Activated CD4-positive, alpha-beta T cell treated with anti-CD3 and anti-CD28 coated beads, Interleukin-2, amount 10 ng/mL, durations not matched to agents 24 days and 14 days (primary cell): Measurements from ENCODE around the gene ALDH3A1. TPM values are rescaled to one million over a fixed set of nuclear protein-coding genes. Genes with fewer than 3 reads are reported as not detected.

Experiments used
- DNase-seq: peaks from one replicate; pipeline ENCODE4 v3.0.0; 2022
- H3K27ac Mint-ChIP-seq: one replicate; pipeline ENCODE4 v1.8.0; 2022; ENCODE audit warnings: mild to moderate bottlenecking, mixed read lengths
- H3K27me3 Mint-ChIP-seq: one replicate; pipeline ENCODE4 v1.8.0; 2022; ENCODE audit warnings: mixed read lengths
- H3K36me3 Mint-ChIP-seq: one replicate; pipeline ENCODE4 v1.8.0; 2022; ENCODE audit warnings: low read depth, mild to moderate bottlenecking, mixed read lengths
- H3K4me1 Mint-ChIP-seq: one replicate; pipeline ENCODE4 v1.8.0; 2021; ENCODE audit warnings: mixed read lengths
- H3K4me3 Mint-ChIP-seq: one replicate; pipeline ENCODE4 v1.8.0; 2022; ENCODE audit warnings: mild to moderate bottlenecking, moderate library complexity, mixed read lengths
- H3K9me3 Mint-ChIP-seq: one replicate; pipeline ENCODE4 v1.8.0; 2021; ENCODE audit warnings: mixed read lengths
- intact Hi-C: fragments of 100-400 bp; cut with micrococcal nuclease; formaldehyde crosslinking; loops from one replicate; pipeline ENCODE4 v1.15.1; 2023
- total RNA-seq: library from RNA; stranded (reverse); gene quantifications from 2 replicates; pipeline ENCODE4 v1.2.3, GENCODE V29; 2022

Gene ALDH3A1
- total RNA-seq, 1 donor from 2014 or later = not detected

DNA sequence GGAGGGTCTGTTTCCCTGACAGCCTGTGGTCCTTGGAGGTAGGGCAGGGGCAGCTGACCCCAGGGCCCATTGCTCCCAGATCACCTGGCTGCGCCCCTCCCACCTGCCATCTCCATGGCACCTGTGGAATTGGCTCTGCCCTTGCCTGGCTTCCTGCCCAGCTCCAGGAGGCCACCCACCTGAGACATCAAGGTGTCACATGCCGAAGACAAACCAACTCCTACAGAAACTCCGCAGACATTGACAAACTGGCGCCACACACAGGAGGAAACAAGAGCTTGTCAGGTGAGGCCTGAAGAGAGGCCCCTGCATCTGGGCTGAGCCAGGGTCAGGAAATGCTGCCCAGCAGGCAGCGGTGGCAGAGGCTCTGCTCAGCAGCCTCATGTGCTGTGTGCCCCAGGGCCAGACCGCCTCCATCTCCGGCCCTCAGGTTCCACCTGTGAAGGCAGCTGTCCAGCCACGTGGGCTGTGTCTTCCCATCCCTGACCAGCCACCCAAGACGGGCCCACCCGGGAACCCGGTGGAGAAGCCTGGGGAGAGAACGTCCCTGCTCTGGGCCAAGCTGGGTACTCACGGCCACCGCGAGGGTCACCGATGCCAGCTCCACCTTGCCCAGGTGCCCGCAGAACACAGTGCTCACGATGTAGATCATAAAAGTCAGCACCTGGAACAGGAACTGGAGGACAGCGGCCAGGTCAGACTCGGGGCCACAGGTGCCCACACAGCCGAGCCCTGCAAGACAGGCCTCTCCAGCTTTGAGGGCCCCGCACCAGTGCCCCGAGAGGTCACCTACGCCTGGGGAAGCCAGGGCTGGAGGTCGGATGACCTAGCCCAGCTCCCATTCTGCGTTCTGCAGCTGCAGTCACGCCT is 33.3 kb downstream of the ALDH3A1 start:
- intact Hi-C loops = no loop called here
- DNase-seq = no peak
- no peaks in the 10 kb centered on the region for H3K27me3 Mint-ChIP-seq
- no peaks in the 10 kb centered on the region for H3K9me3 Mint-ChIP-seq
- no peak overlapping the region for H3K27ac Mint-ChIP-seq
- H3K4me3 Mint-ChIP-seq = no peak overlapping the region
- H3K4me1 Mint-ChIP-seq = no peaks in the 10 kb centered on the region
- no peaks in the 10 kb centered on the region for H3K36me3 Mint-ChIP-seq

DNA sequence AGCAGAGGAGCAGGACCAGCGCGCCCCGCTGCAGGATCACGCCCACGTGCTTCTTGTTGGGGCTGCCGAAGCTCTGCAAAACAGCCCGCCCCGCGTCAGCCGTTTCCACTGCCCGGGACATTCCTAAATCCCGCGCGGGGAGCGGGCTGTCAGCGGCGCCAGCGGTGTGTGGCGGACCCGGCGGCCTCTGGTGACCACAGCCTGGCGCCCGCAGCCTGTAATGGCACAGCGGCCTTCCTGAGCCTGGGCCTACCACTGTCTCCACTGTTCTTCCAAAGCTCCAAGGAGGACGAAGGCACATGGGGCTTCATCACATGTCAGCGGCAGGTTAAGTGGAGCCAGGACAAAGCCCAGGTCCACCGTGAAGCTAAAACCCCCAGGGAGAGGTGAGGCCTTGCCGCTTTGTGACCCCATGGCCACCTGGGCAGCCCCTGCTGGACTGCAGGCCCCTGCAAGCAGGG is 34.2 kb downstream of the ALDH3A1 start:
- Mint-ChIP-seq H3K27me3 (no peaks in the 10 kb centered on the region), H3K27ac (no peak overlapping the region), H3K4me3 (no peak overlapping the region), H3K9me3 (no peaks in the 10 kb centered on the region), H3K4me1 (no peaks in the 10 kb centered on the region), H3K36me3 (no peaks in the 10 kb centered on the region)
- DNase-seq = no peak
- intact Hi-C loops = no loop called here

GRCh38 chr17:19713462-19713861 is 34.6 kb downstream of the ALDH3A1 start:
- no peaks in the 10 kb centered on the region for H3K36me3 Mint-ChIP-seq
- DNase-seq = no peak
- H3K27ac Mint-ChIP-seq = no peak overlapping the region
- no peaks in the 10 kb centered on the region for H3K27me3 Mint-ChIP-seq
- no peaks in the 10 kb centered on the region for H3K4me1 Mint-ChIP-seq
- H3K9me3 Mint-ChIP-seq = no peaks in the 10 kb centered on the region
- intact Hi-C loops = no loop called here
- no peak overlapping the region for H3K4me3 Mint-ChIP-seq

DNA sequence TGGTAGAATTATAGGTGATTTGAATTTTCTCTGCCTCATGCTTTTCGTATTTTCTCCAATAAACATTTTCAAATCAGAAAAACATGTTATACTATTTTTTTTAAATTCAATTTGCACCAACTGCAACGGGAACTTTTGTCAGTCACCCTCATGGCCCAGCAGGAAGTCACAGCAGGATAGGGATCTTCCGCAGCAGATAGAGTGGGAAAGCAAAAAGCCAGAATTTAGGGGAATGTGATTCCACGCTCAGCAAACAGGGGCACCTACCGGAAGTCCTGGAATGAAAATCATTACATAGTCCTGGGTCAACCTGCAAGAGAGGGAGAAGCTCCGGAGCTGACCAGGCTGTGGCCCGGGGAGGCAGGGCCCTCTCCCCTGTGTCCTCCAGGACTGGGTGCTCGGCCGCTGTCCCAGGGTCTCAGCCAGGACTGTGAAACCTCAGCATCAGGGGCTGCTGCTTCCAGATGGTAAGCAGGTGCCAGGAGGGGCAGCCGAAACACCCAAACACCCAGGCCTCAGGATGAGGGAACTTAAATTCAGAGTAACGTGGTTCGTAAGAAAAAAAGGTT is 35.6 kb downstream of the ALDH3A1 start:
- H3K36me3 Mint-ChIP-seq = no peaks in the 10 kb centered on the region
- H3K27me3 Mint-ChIP-seq = no peaks in the 10 kb centered on the region
- H3K4me1 Mint-ChIP-seq = no peaks in the 10 kb centered on the region
- no peak overlapping the region for H3K4me3 Mint-ChIP-seq
- no peaks in the 10 kb centered on the region for H3K9me3 Mint-ChIP-seq
- H3K27ac Mint-ChIP-seq = no peak overlapping the region
- intact Hi-C loops = no loop called here
- DNase-seq = no peak

DNA sequence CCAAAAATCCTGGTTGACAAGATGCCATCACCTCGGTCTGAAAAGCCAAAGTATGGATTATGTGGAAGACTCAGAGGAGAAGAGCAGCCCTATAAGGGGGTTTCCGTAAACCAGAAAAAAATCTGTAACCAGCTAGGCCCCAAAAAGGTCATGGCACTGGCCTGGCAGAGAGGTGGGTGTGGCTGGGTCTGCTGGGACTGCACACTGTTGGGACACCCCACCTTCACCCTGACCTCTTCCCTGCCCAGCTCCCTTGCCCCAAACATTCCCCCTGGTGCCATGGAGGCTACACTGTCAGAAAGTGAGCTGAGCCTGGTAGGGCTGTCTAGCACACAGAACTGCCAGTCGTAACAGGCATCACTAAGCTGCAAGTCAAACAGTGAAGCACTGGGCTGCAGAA is 38.3 kb downstream of the ALDH3A1 start:
- no peaks in the 10 kb centered on the region for H3K4me1 Mint-ChIP-seq
- H3K27me3 Mint-ChIP-seq = no peaks in the 10 kb centered on the region
- no peaks in the 10 kb centered on the region for H3K36me3 Mint-ChIP-seq
- no peak overlapping the region for H3K27ac Mint-ChIP-seq
- DNase-seq = no peak
- H3K4me3 Mint-ChIP-seq = no peak overlapping the region
- H3K9me3 Mint-ChIP-seq = no peaks in the 10 kb centered on the region
- intact Hi-C loops = no loop called here

DNA sequence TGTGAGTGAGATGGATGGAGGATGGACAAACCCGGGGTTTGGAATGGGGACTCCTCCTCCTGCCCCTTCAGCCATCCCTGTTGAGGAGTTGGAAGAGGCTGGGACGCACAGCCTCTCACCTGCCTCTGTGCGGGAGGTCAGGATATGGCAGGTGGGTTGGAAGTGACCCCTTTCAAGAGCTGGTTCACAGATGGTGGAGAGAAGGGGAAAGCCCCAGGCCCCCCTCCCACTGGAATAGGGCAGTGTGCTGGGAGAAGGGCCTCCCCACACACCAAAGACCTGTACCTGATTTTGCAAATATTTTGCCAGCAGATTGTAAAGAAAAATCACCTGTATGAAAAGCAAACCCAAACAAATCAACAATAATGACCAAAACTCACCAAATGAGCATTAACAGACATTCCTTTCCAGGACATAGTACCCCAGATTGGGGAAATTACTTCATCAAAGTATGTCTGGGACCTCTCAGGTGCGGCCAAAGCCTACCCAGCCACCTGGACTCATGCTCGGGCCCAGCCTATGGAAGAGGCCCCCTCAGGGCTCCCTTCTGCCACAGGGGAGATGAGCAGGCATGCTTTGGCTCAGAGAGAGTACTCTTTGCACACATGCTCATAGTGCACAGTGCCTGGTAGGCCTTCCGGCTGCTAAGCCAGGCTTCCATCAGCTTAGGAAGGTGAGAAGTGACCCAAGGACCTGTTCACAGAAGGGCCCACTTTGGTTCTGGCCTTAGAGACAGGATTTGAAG is 39.5 kb downstream of the ALDH3A1 start:
- Mint-ChIP-seq H3K4me1 (no peaks in the 10 kb centered on the region), H3K36me3 (no peaks in the 10 kb centered on the region), H3K27me3 (no peaks in the 10 kb centered on the region), H3K9me3 (no peaks in the 10 kb centered on the region), H3K4me3 (no peak overlapping the region), H3K27ac (no peak overlapping the region)
- no peak for DNase-seq
- intact Hi-C loops = no loop called here

- H3K27ac Mint-ChIP-seq = no peak overlapping the region
- H3K4me3 Mint-ChIP-seq = no peak overlapping the region
- no peaks in the 10 kb centered on the region for H3K27me3 Mint-ChIP-seq
- H3K4me1 Mint-ChIP-seq = no peaks in the 10 kb centered on the region
- no peaks in the 10 kb centered on the region for H3K36me3 Mint-ChIP-seq
- intact Hi-C loops = no loop called here
- no peak for DNase-seq
- H3K9me3 Mint-ChIP-seq = no peaks in the 10 kb centered on the region
These were observed 40.3 kb downstream of the ALDH3A1 start for GRCh38 chr17:19707728-19708221.

DNA sequence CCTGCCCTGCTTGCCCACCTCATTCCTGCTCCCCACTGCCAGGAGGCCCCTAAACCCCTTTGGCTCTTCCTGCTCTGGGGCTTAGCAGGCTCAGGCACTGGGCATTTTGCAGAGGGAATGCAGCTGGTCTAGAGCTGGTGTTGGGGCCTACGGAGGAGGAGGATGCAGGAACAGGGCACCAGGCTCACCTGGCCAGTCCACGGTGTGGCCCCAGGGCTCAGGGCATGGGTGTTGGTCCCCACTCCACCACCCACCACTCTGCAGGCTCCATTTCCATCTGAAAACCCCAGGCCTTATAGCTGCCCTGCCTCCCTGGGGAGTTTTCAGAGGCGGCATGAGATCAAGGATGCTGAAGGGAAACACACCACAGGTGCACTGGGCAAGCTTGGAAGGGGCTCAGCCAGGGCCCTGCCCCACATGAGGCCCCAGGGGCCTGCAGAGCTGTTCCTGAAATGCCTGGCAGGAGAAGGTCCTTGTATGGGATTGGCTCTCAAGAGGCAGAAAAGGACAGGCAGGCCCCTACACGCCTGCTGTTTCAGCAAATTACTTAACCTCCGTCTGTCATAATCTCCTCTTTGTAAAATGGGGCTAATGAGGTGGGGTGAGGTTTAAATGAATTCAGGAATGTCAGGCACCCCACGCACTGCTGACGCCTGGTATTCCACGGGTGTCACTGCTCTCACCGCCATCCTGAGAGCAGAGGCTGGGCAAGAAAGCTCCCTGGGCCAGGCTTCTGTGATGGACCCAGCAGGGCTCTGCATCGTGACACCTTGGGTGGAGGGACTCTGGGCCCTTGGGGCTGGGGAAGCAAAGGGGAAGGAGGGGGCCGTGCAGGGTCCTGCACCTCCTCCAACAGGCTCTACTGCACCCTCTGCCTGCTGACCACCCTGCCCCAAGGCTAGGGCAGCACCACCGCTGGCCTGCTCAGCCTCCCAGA is 41.0 kb downstream of the ALDH3A1 start:
- Mint-ChIP-seq H3K27ac (no peak overlapping the region), H3K36me3 (no peaks in the 10 kb centered on the region), H3K9me3 (no peaks in the 10 kb centered on the region), H3K4me1 (no peaks in the 10 kb centered on the region), H3K27me3 (no peaks in the 10 kb centered on the region), H3K4me3 (no peak overlapping the region)
- intact Hi-C loops = no loop called here
- no peak for DNase-seq

GRCh38 chr17:19705771-19706770 is 42.0 kb downstream of the ALDH3A1 start:
- Mint-ChIP-seq H3K36me3 (no peaks in the 10 kb centered on the region), H3K4me3 (no peak overlapping the region), H3K9me3 (no peaks in the 10 kb centered on the region), H3K27ac (no peak overlapping the region), H3K4me1 (no peaks in the 10 kb centered on the region), H3K27me3 (no peaks in the 10 kb centered on the region)
- DNase-seq = no peak
- intact Hi-C loops = no loop called here

- H3K4me3 Mint-ChIP-seq = no peak overlapping the region
- H3K36me3 Mint-ChIP-seq = no peaks in the 10 kb centered on the region
- no peak overlapping the region for H3K27ac Mint-ChIP-seq
- intact Hi-C loops = no loop called here
- H3K9me3 Mint-ChIP-seq = no peaks in the 10 kb centered on the region
- no peaks in the 10 kb centered on the region for H3K27me3 Mint-ChIP-seq
- no peak for DNase-seq
- H3K4me1 Mint-ChIP-seq = no peaks in the 10 kb centered on the region
These were observed 42.9 kb downstream of the ALDH3A1 start for GRCh38 chr17:19705201-19705600.

GRCh38 chr17:19703828-19704613 is 44.1 kb downstream of the ALDH3A1 start:
- Mint-ChIP-seq H3K27ac (no peak overlapping the region), H3K27me3 (no peaks in the 10 kb centered on the region), H3K9me3 (no peaks in the 10 kb centered on the region), H3K4me3 (no peak overlapping the region), H3K36me3 (no peaks in the 10 kb centered on the region), H3K4me1 (no peaks in the 10 kb centered on the region)
- no peak for DNase-seq
- intact Hi-C loops = no loop called here
